Activated CD4-positive, alpha-beta T cell treated with anti-CD3 and anti-CD28 coated beads, Interleukin-2, amount 10 ng/mL, durations not matched to agents 7 days and 5 days (primary cell): ENCODE results near the gene PI16. TPM values are rescaled to one million over a fixed set of nuclear protein-coding genes. Genes with fewer than 3 reads are reported as not detected.

Experiments
- CTCF ChIA-PET: fragments of 350-600 bp; sonication (Branson Sonifier 250); formaldehyde crosslinking; loops from one replicate; lab custom pipeline; 2021; ENCODE audit warnings: antibody characterized with exemption; lab: Charles Lee
- POLR2A ChIA-PET: fragments of 350-600 bp; sonication (Branson Sonifier 250); formaldehyde crosslinking; loops from one replicate; lab custom pipeline; 2021; ENCODE audit warnings: antibody characterized with exemption; lab: Charles Lee
- DNase-seq: peaks from one replicate; pipeline ENCODE4 v3.0.0-alpha.2; 2020
- H3K27ac Mint-ChIP-seq: one replicate; pipeline ENCODE4 v1.8.0; 2021; ENCODE audit warnings: mild to moderate bottlenecking, moderate library complexity, mixed read lengths
- H3K27me3 Mint-ChIP-seq: one replicate; pipeline ENCODE4 v1.8.0; 2021; ENCODE audit warnings: mixed read lengths
- H3K36me3 Mint-ChIP-seq: one replicate; pipeline ENCODE4 v1.8.0; 2021; ENCODE audit warnings: low read depth, mixed read lengths
- H3K4me1 Mint-ChIP-seq: one replicate; pipeline ENCODE4 v1.8.0; 2021; ENCODE audit warnings: mixed read lengths
- H3K4me3 Mint-ChIP-seq: one replicate; pipeline ENCODE4 v1.8.0; 2021; ENCODE audit warnings: mild to moderate bottlenecking, moderate library complexity, mixed read lengths
- H3K9me3 Mint-ChIP-seq: one replicate; pipeline ENCODE4 v1.8.0; 2021; ENCODE audit warnings: mixed read lengths
- total RNA-seq, 2 experiments: library from RNA; stranded (reverse); gene quantifications; one replicate each; pipeline ENCODE4 v1.2.3, GENCODE V29; 2021

Gene PI16
- total RNA-seq, 2 experiments from 2014 or later: 13.5 to 15.1 TPM

DNA sequence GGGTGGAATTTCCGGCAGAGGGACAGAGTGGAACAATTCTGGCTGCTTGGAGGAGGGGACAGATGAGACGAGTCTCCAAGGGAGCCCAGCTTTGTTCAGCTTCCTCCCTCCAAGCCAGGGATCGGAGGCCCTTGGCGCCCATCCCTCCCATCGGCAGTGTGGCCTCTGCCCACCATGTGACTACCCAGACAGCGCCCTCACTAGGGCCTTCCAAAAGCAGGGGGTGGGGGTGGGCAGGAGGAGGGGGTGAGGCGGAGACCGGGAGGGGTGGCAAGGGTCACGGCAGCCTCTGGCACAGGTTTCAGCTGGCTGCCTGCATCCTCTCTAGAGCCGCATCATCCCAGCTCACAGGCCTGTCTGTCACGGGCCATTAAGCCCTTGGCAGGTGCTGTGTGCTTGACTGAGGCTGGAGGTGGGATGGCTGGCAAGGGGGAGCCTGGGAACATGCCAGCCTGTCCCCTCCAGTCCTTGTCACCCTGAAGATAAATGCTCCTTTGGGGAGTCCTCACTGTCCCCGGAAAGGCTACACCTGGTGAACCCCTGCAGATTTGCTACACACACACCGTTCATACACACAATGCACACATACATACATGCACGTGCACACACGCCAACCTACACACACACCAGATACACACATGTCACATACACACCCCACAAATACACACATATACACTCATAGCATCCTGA is 44.7 kb downstream of the PI16 start:
- H3K27me3 Mint-ChIP-seq: peaks cover 6% of the 10 kb centered on the region

DNA sequence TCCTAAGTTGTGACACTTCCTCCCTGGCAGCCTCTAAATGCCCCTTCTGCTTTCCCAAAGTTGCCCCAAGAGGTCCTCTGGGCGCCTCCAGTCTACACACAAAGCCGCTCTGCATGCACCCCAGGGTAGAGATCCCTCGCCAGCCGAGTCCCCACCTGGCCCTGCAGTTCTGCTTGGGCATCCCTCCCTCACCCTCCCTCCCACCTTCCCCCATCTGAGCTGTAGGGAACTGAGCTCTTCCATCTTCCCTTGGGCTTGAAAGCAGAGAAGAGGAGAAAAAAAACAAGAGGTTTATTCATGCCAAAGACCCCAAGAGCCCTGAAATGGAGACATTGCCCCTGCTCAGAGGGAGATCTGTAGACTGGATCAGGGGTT is 45.2 kb downstream of the PI16 start:
- ChIA-PET CTCF (interaction anchor here (1.0 to 1.7 kb wide), 2 partner anchors 14 to 231 kb away, joined by 3 read pairs; partner anchors contain the start of gene MTCH1), POLR2A (no interaction called here)
- Mint-ChIP-seq H3K4me1 (no peaks in the 10 kb centered on the region), H3K27me3 (peaks cover 6% of the 10 kb centered on the region), H3K9me3 (no peaks in the 10 kb centered on the region), H3K4me3 (no peak overlapping the region), H3K27ac (no peak overlapping the region), H3K36me3 (no peaks in the 10 kb centered on the region)
- DNase-seq: no peak

More for the DNA sequence above, 44.7 kb downstream of the PI16 start:
- H3K4me3 Mint-ChIP-seq: no peak overlapping the region
- H3K27ac Mint-ChIP-seq: no peak overlapping the region
- H3K4me1 Mint-ChIP-seq: no peaks in the 10 kb centered on the region
- DNase-seq: no peak
- H3K36me3 Mint-ChIP-seq: no peaks in the 10 kb centered on the region
- ChIA-PET CTCF (interaction anchor here (1.7 kb wide), 1 partner anchor 230 kb away, joined by 3 read pairs; no protein-coding TSS in a partner anchor), POLR2A (no interaction called here)
- no peaks in the 10 kb centered on the region for H3K9me3 Mint-ChIP-seq

DNA sequence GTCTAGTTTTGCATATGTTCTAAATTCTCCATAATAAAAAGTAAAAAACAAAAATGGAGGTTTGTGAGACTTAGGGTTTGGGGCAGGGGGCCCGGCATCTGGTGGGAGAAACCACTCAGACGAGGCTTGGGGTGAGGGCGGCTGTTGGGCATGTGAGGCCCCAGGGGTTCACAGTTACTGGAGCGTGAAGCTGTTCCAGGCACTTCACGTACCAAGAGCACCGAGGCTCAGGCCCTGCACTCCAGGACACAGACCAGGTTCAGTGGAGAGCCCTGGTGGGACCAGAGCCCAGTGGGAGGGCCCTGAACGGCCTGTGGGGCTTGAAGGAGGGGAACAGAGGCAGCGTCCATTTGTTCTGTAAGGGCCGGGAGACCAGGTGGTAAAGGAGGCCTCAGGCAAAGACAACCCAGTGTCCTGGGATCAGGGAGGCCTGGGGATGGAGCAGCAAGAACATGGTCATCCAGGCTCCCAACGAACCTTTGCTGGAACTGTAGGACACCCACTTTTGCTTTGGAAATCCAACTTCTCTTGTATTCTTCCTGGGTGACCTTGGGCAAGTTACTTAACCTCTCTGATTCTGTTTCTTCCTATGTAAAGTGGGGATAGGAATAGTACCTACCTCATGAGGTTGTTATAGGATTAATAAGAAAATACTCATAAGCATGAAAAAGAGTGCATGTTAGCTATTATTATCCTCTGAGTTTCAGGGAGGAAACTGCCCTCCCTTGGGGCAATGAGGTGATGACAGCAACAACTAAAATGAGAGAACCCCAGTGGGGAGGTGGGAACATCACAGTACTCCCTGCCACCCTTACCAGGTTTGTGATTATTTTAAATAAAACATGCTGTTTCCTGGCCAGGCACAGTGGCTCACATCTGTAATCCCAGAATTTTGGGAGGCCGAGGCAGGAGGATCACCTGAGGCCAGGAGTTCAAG is 49.8 kb downstream of the PI16 start:
- no peak for DNase-seq
- Mint-ChIP-seq H3K27ac (peak overlapping the region; percentile 38), H3K9me3 (no peaks in the 10 kb centered on the region), H3K36me3 (no peaks in the 10 kb centered on the region), H3K4me1 (peaks cover 22% of the 10 kb centered on the region), H3K27me3 (peaks cover 2% of the 10 kb centered on the region), H3K4me3 (no peak overlapping the region)
- ChIA-PET CTCF (interaction anchor here (4.6 kb wide), 1 partner anchor 14 kb away, joined by 18 read pairs; no protein-coding TSS in a partner anchor), POLR2A (no interaction called here)

DNA sequence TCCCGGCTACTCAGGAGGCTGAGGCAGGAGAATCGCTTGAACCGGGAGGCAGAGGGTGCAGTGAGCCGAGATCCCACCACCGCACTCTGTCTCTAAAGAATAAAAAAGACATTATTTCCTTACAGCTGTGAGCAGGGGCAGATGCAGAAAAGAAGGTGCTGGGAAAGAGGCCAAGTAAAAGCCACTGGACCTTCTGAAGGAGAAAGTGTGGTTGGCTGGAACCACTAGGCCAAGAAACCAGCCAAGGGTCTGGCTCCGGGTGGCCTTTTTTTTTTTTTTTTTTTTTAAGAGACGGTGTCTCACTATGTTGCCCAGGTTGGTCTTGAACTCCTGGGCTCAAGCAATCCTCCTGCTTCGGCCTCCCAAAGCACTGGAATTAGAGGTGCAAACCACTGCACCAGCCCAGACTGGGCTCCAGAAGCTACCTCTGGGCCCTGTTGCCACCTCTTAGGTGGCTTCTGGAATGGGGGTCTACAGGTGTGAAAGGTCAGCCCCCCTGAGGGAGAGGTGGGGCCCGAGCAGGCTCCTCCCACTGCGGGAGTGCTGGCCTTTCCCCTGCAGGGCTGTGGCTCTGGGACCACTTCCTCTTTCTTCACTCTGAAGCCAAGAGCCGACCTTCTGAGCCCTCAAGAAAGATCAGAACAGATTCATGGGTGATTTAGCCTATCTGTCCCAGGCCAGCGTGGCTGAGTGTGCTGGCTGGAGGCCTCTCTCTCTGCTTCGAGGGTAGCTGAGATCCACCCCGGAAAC is 50.7 kb downstream of the PI16 start, which contains the start of gene FGD2:
FGD2 (plus strand) TSS at position 595 of the 750 bp plus-strand sequence. CDS start 163 bp downstream, outside the sequence.
- peak within 1 kb of the TSS; percentile 75 for H3K27ac Mint-ChIP-seq
- H3K4me1 Mint-ChIP-seq: peaks cover 22% of the 10 kb centered on the region
- H3K27me3 Mint-ChIP-seq: peaks cover 2% of the 10 kb centered on the region
- no peaks in the 10 kb centered on the region for H3K9me3 Mint-ChIP-seq
- DNase-seq: no peak
- peak within 1 kb of the TSS; percentile 26 for H3K4me3 Mint-ChIP-seq
- no peaks in the 10 kb centered on the region for H3K36me3 Mint-ChIP-seq
- ChIA-PET CTCF (interaction anchor here (0.5 to 3.2 kb wide), 2 partner anchors 13 to 139 kb away, joined by 3 to 40 read pairs; no protein-coding TSS in a partner anchor), POLR2A (no interaction called here)

DNA sequence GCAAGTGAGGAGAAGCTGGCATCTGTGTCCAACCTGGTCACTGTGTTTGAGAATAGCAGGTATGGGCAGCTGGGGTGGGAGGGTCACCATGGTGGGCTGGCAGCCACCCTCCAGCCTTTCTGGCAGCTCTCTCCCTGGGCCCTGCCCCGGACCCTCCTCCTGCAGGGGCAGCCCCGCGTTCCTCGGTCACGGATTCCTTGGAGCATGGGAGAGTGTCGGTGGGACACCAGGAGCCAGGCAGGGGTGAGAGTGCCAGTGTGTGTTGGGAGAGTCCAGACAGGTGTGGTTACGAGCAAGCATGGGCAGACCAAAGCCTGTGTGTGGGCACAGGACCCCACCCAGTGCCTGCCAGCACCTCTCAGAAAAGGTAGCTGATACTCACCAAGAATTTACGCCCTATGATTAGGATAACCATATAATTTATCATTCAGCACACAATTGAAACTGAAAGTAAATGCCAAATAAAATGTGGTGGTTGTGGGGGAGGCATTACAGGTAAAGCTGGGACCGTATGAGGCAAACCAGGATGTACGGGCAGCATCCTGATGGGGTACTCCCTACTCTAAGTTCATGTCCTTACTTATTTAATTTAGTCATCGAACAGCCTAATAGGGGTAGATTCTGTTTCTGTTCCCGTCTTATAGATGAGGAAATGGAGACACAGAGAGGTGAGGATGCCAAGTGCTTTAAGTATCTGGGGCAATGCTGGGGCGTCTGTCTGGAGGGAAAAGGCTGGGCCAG is 51.5 kb downstream of the PI16 start:
- H3K4me1 Mint-ChIP-seq: peaks cover 22% of the 10 kb centered on the region
- no peaks in the 10 kb centered on the region for H3K36me3 Mint-ChIP-seq
- H3K27me3 Mint-ChIP-seq: peaks cover 2% of the 10 kb centered on the region
- ChIA-PET POLR2A (interaction anchor here (0.5 kb wide), 1 partner anchor 141 kb away, joined by 3 read pairs; no protein-coding TSS in a partner anchor), CTCF (interaction anchor here (0.5 to 3.2 kb wide), 8 partner anchors 10 to 249 kb away, joined by 3 to 40 read pairs (median 6); partner anchors contain the start of gene PPIL1)
- DNase-seq: no peak
- peak overlapping the region; percentile 75 for H3K27ac Mint-ChIP-seq
- peak overlapping the region; percentile 26 for H3K4me3 Mint-ChIP-seq
- H3K9me3 Mint-ChIP-seq: no peaks in the 10 kb centered on the region

DNA sequence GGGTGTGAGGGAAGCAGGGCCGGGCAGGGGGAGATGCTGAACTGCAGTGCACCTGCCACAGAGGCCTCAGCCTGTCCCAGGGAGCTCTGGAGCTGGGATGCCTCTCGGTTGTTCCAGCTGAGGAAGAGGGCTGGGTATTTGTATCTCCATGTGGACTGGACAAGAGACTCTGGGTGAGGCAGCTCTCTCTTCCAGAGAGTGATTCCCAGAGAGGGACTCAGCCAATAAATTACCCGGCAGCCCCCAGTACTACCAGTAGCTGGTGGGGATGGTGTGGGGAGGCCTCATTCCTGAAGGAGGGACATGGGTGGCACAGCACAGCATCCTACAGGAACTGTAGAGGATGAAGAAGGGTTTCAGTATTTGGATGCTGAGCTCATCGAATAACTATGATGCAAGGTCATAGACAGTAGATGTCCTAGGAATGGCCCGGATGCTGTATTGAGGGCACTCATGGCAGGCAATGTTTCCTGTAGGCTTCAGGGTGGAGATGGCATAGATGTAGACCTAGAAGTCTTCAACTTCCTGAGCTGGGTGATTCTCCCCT is 52.3 kb downstream of the PI16 start:
- no peaks in the 10 kb centered on the region for H3K27me3 Mint-ChIP-seq
- ChIA-PET CTCF (interaction anchor here (0.5 to 3.2 kb wide), 13 partner anchors 9 to 431 kb away, joined by 3 to 40 read pairs (median 6); partner anchors contain the start of genes MTCH1 and PPIL1), POLR2A (no interaction called here)
- H3K9me3 Mint-ChIP-seq: no peaks in the 10 kb centered on the region
- no peak for DNase-seq
- peaks cover 22% of the 10 kb centered on the region for H3K4me1 Mint-ChIP-seq
- no peaks in the 10 kb centered on the region for H3K36me3 Mint-ChIP-seq
- H3K27ac Mint-ChIP-seq: peak overlapping the region; percentile 41
- no peak overlapping the region for H3K4me3 Mint-ChIP-seq

DNA sequence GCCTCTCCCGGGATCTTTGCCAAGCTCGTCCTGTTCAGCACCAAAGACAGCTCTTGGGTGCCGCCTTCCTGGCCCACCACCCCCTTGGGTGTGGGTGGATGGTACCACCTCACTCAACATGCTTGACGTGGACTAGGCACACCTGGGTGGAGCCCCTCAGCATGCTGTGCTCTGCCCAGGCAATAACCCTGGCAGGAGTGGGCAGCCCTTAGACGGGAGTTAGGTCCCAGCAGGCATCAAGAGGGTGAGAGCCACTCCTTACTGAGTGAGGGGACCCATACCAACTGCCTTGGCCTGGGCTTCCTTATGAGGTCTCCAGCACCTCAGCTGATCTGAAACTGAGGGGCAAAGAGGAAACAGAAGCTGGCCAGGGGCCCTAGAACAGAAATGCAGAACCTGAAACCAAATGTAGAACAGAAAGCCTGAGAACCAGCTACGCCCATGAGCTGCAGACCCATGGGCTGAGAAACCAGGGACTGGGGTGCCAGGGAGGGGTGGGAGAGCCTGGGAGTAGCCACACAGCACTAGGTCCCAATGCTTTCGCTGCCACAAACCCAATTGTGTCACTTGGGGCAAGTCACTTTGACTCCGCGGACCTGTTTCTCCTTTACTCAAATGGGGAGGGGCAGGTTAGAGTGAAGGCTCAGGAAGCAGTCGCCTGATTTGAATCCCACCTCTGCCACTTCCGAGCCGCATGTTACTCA is 53.0 kb downstream of the PI16 start:
- ChIA-PET POLR2A (no interaction called here), CTCF (interaction anchor here (1.2 to 3.2 kb wide), 10 partner anchors 9 to 235 kb away, joined by 3 to 40 read pairs (median 6); partner anchors contain the start of genes MTCH1 and PPIL1)
- no peak for DNase-seq
- Mint-ChIP-seq H3K9me3 (no peaks in the 10 kb centered on the region), H3K4me3 (no peak overlapping the region), H3K36me3 (no peaks in the 10 kb centered on the region), H3K27ac (peak overlapping the region; percentile 41), H3K4me1 (peaks cover 22% of the 10 kb centered on the region), H3K27me3 (no peaks in the 10 kb centered on the region)

DNA sequence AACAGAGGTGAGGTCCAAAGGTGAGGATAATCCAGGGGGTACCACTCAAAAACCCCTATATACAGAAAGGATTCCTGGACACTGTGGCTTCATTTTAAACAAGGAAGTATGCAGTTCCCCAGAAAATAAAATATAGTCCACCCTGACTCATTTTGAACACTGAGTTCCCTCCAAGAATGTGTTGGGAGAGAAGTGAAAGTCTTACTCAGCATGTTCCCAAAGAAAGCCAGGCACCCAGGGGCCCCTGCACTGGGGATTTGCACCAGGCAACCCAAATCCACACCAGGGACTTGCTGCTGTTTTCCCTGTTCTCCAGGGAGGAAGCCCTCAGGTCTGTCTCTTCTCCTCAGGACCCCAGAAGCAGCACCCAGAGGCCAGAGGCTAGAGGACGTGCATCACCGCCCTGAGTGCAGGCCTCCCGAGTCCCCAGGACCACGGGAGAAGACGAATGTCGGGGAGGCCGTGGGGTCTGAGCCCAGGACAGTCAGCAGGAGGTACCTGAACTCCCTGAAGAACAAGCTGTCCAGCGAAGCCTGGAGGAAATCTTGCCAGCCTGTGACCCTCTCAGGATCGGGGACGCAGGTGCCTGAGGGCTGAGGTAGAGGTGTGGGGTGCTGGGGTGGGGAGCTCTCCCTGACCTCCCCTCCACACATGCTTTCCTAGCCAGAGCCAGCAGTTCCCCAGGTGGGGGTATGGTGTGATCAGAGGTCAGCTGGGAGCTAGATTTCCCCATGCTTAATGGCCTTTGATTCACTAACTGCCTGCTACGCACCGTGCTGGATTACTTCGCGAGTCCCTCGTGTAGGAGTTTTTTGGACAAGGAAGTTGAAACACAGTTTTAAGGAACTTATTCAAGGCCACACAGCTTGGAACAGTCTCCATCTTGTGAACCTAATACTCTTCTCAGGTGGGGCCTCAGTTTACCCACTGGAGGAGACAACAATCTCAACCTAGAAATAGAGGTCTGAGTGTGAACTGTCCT is 54.2 kb downstream of the PI16 start:
- Mint-ChIP-seq H3K27me3 (no peaks in the 10 kb centered on the region), H3K36me3 (no peaks in the 10 kb centered on the region), H3K4me1 (peaks cover 22% of the 10 kb centered on the region), H3K9me3 (no peaks in the 10 kb centered on the region), H3K27ac (no peak overlapping the region), H3K4me3 (no peak overlapping the region)
- ChIA-PET POLR2A (no interaction called here), CTCF (interaction anchor here (0.6 to 2.3 kb wide), 3 partner anchors 9 to 116 kb away, joined by 3 to 8 read pairs (median 5); no protein-coding TSS in a partner anchor)
- no peak for DNase-seq

DNA sequence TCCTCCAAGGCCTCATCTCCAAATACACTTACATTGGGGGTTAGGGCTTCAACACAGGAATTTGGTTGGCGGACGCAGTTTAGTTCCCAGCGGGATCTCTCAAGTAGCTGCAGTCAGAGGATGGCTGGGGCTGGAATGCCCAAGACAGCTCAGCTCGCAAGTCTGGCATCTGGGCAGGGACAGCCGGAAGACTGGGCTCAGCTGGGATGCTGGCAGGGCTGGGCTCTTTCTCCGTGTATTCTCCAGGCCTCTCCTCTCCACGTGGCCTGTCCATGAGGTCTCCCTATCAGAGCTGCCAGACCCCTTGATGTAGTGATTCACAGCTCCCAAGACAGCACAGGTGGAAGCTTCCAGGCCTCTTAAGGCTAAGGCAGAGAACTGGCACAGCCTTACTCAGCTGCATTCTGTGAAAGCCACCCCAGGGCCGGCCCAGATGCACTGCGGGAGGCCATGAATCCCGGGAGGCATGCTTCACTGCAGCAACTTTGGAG is 55.9 kb downstream of the PI16 start:
- no peak for DNase-seq
- no peaks in the 10 kb centered on the region for H3K27me3 Mint-ChIP-seq
- CTCF ChIA-PET: interaction anchor here (0.8 to 1.0 kb wide), 2 partner anchors 11 to 132 kb away, joined by 3 read pairs; no protein-coding TSS in a partner anchor
- H3K9me3 Mint-ChIP-seq: no peaks in the 10 kb centered on the region
- POLR2A ChIA-PET: no interaction called here
- no peak overlapping the region for H3K4me3 Mint-ChIP-seq
- H3K36me3 Mint-ChIP-seq: no peaks in the 10 kb centered on the region
- peaks cover 21% of the 10 kb centered on the region for H3K4me1 Mint-ChIP-seq
- no peak overlapping the region for H3K27ac Mint-ChIP-seq
